Naive B cell (primary cell): ENCODE results near the gene RPL36. TPM values are rescaled to one million over a fixed set of nuclear protein-coding genes. Genes with fewer than 3 reads are reported as not detected.

Experiments
- ATAC-seq, 2 donors: fragments of 150-1000 bp; cut with Tn5 transposase; 2 replicates each; pipeline ENCODE4 v1.10.0; 2021; ENCODE audit warnings: low read depth in 2 of 2, mild to moderate bottlenecking in 2 of 2, moderate library complexity in 2 of 2
- DNase-seq: peaks from one replicate; pipeline ENCODE4 v3.0.0; 2022
- H3K27ac Mint-ChIP-seq, 6 donors: one replicate each; pipeline ENCODE4 v1.8.0; 2020 to 2022; ENCODE audit warnings: mild to moderate bottlenecking in 6 of 6, mixed read lengths in 6 of 6, moderate library complexity in 5 of 6, inconsistent platforms in 2 of 6
- H3K27me3 Mint-ChIP-seq, 3 donors: one replicate each; pipeline ENCODE4 v1.8.0; 2021 to 2022; ENCODE audit warnings: mixed read lengths in 3 of 3, mild to moderate bottlenecking in 1 of 3
- H3K36me3 Mint-ChIP-seq, 2 donors: one replicate each; pipeline ENCODE4 v1.8.0; 2020 to 2022; ENCODE audit warnings: mixed read lengths in 2 of 2, inconsistent platforms in 1 of 2, mild to moderate bottlenecking in 1 of 2
- H3K4me1 Mint-ChIP-seq, 3 donors: one replicate each; pipeline ENCODE4 v1.8.0; 2020 to 2022; ENCODE audit warnings: mixed read lengths in 3 of 3, inconsistent platforms in 1 of 3, mild to moderate bottlenecking in 1 of 3, moderate library complexity in 1 of 3
- H3K4me3 Mint-ChIP-seq, 8 donors: one replicate each; pipeline ENCODE4 v1.8.0; 2020 to 2022; ENCODE audit warnings: mild to moderate bottlenecking in 8 of 8, mixed read lengths in 8 of 8, moderate library complexity in 8 of 8, inconsistent platforms in 2 of 8
- H3K9me3 Mint-ChIP-seq, 7 donors: one replicate each; pipeline ENCODE4 v1.8.0; 2020 to 2022; ENCODE audit warnings: mixed read lengths in 7 of 7, mild to moderate bottlenecking in 5 of 7, inconsistent platforms in 2 of 7, moderate library complexity in 1 of 7
- polyA plus RNA-seq, 6 donors: library from polyadenylated mRNA; unstranded; fragments of 300-500 nt; fragmentation: Illumina TruSeq; gene quantifications; one replicate each; pipeline ENCODE4 v1.2.3, GENCODE V29; 2021; ENCODE audit warnings: low read depth in 6 of 6

The RPL36 gene
- polyA plus RNA-seq, 6 donors from 2014 or later, result 1,207 to 2,143 (median 1,738) TPM

- H3K4me1 Mint-ChIP-seq, result peaks cover 0 to 3% (median 0%) of the 10 kb centered on the region in 3 donors
- H3K9me3 Mint-ChIP-seq, result no peaks in the 10 kb centered on the region
- no peak for ATAC-seq
- H3K36me3 Mint-ChIP-seq, result peaks cover 10 to 21% of the 10 kb centered on the region in 2 donors
- H3K4me3 Mint-ChIP-seq, result no peak overlapping the region
- H3K27ac Mint-ChIP-seq, result no peak overlapping the region
- DNase-seq, result no peak
- no peaks in the 10 kb centered on the region for H3K27me3 Mint-ChIP-seq
Measured at GRCh38 chr19:5664515-5664914, 25.6 kb upstream of the RPL36 start.

- H3K4me3 Mint-ChIP-seq, result no peak overlapping the region
- no peak for DNase-seq
- H3K36me3 Mint-ChIP-seq, result peaks cover 10 to 21% of the 10 kb centered on the region in 2 donors
- H3K27me3 Mint-ChIP-seq, result no peaks in the 10 kb centered on the region
- H3K9me3 Mint-ChIP-seq, result no peaks in the 10 kb centered on the region
- peaks cover 0 to 3% (median 0%) of the 10 kb centered on the region in 3 donors for H3K4me1 Mint-ChIP-seq
- no peak for ATAC-seq
- H3K27ac Mint-ChIP-seq, result peak overlapping the region in 2 of 6 donors; percentile 59 to 60
Measured at GRCh38 chr19:5665781-5666513, 24.1 kb upstream of the RPL36 start.

DNA sequence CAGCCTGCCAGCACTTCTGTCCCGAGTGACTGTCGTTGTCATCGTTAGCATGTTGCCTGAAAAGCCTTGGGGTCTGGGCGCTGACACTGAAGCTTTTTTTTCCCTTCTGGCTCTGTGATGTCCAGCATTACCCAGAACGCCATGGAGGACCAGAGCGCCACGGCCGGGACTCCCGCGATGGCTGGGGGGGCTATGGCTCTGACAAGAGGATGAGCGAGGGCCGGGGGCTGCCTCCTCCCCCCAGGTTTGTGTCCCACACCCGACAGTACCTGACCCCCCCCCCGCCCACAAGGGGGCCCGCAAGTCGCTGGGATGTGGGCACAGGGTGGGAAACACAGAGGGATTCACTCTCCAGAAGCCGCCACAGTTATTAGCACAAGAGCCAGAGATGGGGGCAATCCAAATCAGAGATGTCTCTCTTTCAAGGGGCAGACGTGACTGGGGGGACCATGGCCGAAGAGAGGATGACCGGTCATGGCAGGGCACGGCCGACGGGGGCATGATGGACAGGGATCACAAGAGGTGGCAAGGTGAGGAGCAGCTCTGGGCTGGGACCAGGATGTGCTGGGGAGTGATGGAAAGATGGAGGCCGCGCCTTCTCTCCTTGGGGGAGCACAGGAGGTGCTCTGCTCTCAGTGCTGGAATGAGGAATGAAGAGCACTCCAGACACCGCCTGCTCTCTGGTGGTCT, 23.0 kb upstream of the RPL36 start:
- no peak for DNase-seq
- H3K4me3 Mint-ChIP-seq, result no peak overlapping the region
- H3K4me1 Mint-ChIP-seq, result peaks cover 0 to 4% (median 3%) of the 10 kb centered on the region in 3 donors
- H3K36me3 Mint-ChIP-seq, result peaks cover 10 to 21% of the 10 kb centered on the region in 2 donors
- no peak for ATAC-seq
- H3K27me3 Mint-ChIP-seq, result no peaks in the 10 kb centered on the region
- H3K9me3 Mint-ChIP-seq, result no peaks in the 10 kb centered on the region
- H3K27ac Mint-ChIP-seq, result peak overlapping the region in 2 of 6 donors; percentile 74 to 81

GRCh38 chr19:5667751-5668271, 22.3 kb upstream of the RPL36 start:
- Mint-ChIP-seq H3K36me3 (peaks cover 10 to 21% of the 10 kb centered on the region in 2 donors), H3K27ac (peak overlapping the region in 2 of 6 donors; percentile 74 to 81), H3K4me3 (peak overlapping the region in 2 of 8 donors; percentile 39 to 42), H3K4me1 (peaks cover 0 to 4% (median 3%) of the 10 kb centered on the region in 3 donors), H3K27me3 (no peaks in the 10 kb centered on the region), H3K9me3 (no peaks in the 10 kb centered on the region)
- DNase-seq (no peak), ATAC-seq (peak in 1 of 2 donors; percentile 7)

DNA sequence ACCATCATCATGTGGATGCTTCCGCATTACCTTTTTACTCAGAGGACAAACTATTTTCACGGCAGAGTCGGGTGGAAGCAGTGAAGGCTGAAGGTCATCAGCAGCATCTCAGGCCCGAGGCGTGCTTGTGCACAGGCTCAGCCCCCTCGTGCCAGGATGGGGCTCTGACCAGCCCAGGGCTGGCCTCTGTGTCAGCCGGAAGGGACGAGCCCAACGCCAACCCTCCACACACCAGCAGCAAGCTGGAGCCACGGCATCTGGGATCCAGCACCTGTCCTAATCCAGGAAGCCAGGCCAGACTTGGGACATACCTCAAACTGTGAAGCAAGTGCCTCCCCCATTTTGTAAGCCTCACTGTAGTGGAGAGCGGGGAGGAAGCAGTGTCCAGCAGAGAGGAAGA, 20.9 kb upstream of the RPL36 start:
- ATAC-seq, result peak in 1 of 2 donors; percentile 14
- H3K27me3 Mint-ChIP-seq, result no peaks in the 10 kb centered on the region
- no peak overlapping the region for H3K4me3 Mint-ChIP-seq
- DNase-seq, result no peak
- peak overlapping the region in 2 of 6 donors; percentile 5 to 70 for H3K27ac Mint-ChIP-seq
- H3K36me3 Mint-ChIP-seq, result peaks cover 10 to 28% of the 10 kb centered on the region in 2 donors
- peaks cover 0 to 5% (median 0%) of the 10 kb centered on the region in 7 donors for H3K9me3 Mint-ChIP-seq
- peaks cover 0 to 8% (median 4%) of the 10 kb centered on the region in 3 donors for H3K4me1 Mint-ChIP-seq

DNA sequence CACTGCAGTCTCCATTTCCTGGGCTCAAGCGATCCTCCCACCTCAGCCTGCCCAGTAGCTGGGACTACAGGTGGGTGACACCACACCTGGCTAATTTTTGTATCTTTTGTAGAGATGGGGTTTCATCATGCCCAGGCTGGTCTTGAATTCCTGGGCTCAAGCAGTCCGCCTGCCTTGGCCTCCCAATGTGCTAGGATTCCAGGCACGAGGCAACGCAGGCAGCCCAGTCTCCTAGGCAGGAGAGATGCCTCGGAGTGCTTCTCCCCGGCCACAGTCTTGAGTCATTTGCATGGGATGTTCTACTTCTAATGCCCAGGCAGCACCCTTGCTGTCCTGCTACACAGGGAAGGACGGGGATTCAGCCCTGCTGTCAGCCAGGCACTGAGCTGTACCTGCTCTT, 18.5 kb upstream of the RPL36 start:
- ATAC-seq, result no peak
- Mint-ChIP-seq H3K4me1 (peaks cover 0 to 13% (median 4%) of the 10 kb centered on the region in 3 donors), H3K27ac (no peak overlapping the region), H3K4me3 (no peak overlapping the region), H3K9me3 (peaks cover 0 to 5% (median 0%) of the 10 kb centered on the region in 7 donors), H3K36me3 (peaks cover 6 to 18% of the 10 kb centered on the region in 2 donors), H3K27me3 (no peaks in the 10 kb centered on the region)
- DNase-seq, result no peak

GRCh38 chr19:5672708-5673459, 17.2 kb upstream of the RPL36 start:
- no peak overlapping the region for H3K4me3 Mint-ChIP-seq
- H3K4me1 Mint-ChIP-seq, result peaks cover 0 to 10% (median 4%) of the 10 kb centered on the region in 3 donors
- no peaks in the 10 kb centered on the region for H3K27me3 Mint-ChIP-seq
- ATAC-seq (no peak), DNase-seq (no peak)
- H3K27ac Mint-ChIP-seq, result peak overlapping the region in 2 of 6 donors; percentile 39 to 49
- peaks cover 0 to 8% of the 10 kb centered on the region in 2 donors for H3K36me3 Mint-ChIP-seq
- peaks cover 0 to 5% (median 0%) of the 10 kb centered on the region in 7 donors for H3K9me3 Mint-ChIP-seq

DNA sequence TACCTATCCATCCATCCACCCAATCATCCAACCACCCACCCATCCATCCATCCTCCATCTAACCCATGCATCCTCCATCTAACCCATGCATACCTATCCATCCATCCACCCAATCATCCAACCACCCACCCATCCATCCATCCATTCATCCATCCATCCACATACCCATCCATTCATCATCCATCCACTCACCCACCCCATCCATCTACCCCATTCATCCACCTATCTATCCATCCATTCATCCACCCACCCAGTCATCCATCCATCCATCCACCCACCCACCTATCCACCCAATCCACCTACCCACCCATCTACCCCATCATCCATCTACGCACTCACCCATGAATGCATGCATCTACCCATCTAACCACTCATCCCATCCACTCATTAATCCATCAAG, 16.3 kb upstream of the RPL36 start:
- peak overlapping the region in 1 of 8 donors; percentile 73 for H3K4me3 Mint-ChIP-seq
- peak overlapping the region in 1 of 6 donors; percentile 69 for H3K27ac Mint-ChIP-seq
- peaks cover 0 to 8% of the 10 kb centered on the region in 2 donors for H3K36me3 Mint-ChIP-seq
- no peaks in the 10 kb centered on the region for H3K27me3 Mint-ChIP-seq
- ATAC-seq (no peak), DNase-seq (no peak)
- peaks cover 0 to 5% (median 0%) of the 10 kb centered on the region in 7 donors for H3K9me3 Mint-ChIP-seq
- H3K4me1 Mint-ChIP-seq, result peaks cover 0 to 10% (median 5%) of the 10 kb centered on the region in 3 donors

DNA sequence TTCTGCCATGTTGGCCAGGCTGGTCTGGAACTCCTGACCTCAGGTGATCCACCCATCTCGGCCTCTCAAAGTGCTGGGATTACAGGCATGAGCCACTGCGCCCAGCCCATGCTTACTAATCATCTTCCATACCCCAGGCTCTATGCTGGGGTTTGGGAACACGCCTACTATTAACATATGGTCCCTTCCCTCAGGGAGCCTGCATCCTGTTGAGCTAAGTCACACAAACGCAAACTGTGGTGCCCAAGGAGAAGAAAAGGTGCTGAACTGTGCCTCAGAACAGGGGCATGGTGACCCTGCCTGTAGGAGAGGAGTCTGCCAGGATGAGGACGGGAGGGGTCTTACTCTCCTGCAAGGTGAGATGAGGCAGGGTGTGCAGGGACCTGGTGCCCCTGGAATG, 15.4 kb upstream of the RPL36 start:
- no peak for ATAC-seq
- H3K27ac Mint-ChIP-seq, result peak overlapping the region in 2 of 6 donors; percentile 15 to 39

DNA sequence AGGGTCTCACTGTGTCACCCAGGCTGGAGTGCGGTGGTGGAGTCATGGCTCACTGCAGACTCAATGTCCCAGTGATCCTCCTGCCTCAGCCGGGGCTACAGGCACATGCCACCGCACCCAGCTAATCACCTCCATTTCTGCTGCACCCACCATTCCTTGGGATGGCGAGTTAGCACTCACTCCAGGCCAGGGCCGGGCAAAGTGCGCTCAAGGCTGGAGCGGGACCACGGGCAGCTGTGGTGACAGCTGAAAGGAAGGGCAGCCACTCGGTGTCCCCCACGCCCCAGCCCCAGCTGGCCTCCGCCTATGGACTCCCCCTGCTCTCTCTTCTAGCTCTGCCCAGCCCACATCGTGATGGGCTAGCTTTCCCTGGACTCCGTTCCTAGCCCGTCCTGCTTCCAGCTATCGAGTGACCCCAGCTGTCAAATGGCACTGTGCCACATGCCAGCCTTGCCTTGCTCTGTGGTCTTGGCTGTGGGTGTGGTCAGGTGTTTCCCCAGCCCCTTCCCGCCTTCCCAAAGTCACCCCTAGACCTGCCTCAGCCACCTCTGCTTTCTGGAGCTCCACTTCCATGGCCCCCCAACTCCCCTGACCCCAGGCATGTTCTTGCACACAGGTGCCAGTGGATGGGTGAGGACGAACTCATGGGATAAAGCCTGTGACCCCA, 13.9 kb upstream of the RPL36 start:
- peaks cover 0 to 5% (median 0%) of the 10 kb centered on the region in 7 donors for H3K9me3 Mint-ChIP-seq
- no peak for DNase-seq
- no peak overlapping the region for H3K4me3 Mint-ChIP-seq

More for the DNA sequence above, 15.4 kb upstream of the RPL36 start:
- Mint-ChIP-seq H3K36me3 (peaks cover 0 to 8% of the 10 kb centered on the region in 2 donors), H3K27me3 (no peaks in the 10 kb centered on the region), H3K4me3 (no peak overlapping the region), H3K4me1 (peaks cover 6 to 15% (median 14%) of the 10 kb centered on the region in 3 donors), H3K9me3 (peaks cover 0 to 5% (median 0%) of the 10 kb centered on the region in 7 donors)
- DNase-seq, result no peak

DNA sequence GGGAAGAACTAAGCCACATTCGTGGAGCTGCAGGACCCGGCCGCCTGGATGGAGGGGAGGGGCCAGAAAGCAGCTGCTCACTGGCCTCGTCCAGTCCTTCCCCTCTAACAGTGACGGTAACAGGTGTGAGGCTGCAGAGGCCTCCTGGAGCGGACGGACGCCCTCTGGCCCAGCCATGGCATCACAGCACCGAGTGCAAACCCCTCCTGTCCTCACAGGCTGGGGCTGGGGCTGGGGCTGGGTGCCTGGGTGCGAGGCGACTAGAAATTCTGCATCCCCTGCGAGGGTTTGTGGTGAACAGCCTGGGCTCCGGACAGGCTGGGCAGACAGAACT, 13.4 kb upstream of the RPL36 start:
- H3K4me3 Mint-ChIP-seq, result no peak overlapping the region
- ATAC-seq, result no peak
- no peak overlapping the region for H3K27ac Mint-ChIP-seq

More for the DNA sequence above, 13.9 kb upstream of the RPL36 start:
- Mint-ChIP-seq H3K4me1 (peaks cover 13 to 21% (median 20%) of the 10 kb centered on the region in 3 donors), H3K27me3 (no peaks in the 10 kb centered on the region), H3K27ac (peak overlapping the region in 2 of 6 donors; percentile 47 to 73), H3K36me3 (peaks cover 0 to 8% of the 10 kb centered on the region in 2 donors)
- ATAC-seq, result no peak

DNA sequence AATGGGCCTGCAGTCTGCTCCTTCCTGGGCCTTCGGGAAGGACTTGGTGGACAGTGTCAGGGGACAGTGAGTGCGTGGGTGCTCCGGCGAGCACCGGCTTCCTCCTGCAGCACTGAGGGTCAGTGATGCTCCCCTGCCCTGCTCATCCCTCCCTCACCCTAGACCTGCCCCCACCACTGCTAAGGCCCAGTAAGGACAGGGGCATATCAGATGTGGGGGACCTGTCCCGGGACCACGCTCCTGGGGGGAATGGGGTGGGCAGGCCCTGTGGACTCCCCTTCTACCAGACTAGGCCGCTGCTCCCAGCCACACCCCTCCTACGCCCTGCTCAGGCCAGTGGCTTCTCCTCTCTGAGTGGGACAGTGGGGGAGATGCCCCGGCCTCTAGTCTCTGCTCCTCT, 13.0 kb upstream of the RPL36 start:
- peaks cover 0 to 8% of the 10 kb centered on the region in 2 donors for H3K36me3 Mint-ChIP-seq
- no peak for ATAC-seq
- DNase-seq, result no peak
- peaks cover 0 to 10% (median 0%) of the 10 kb centered on the region in 7 donors for H3K9me3 Mint-ChIP-seq
- peaks cover 19 to 29% (median 29%) of the 10 kb centered on the region in 3 donors for H3K4me1 Mint-ChIP-seq
- H3K27me3 Mint-ChIP-seq, result no peaks in the 10 kb centered on the region
- no peak overlapping the region for H3K4me3 Mint-ChIP-seq
- no peak overlapping the region for H3K27ac Mint-ChIP-seq

More for the DNA sequence above, 13.4 kb upstream of the RPL36 start:
- H3K36me3 Mint-ChIP-seq, result peaks cover 0 to 8% of the 10 kb centered on the region in 2 donors
- peaks cover 0 to 9% (median 0%) of the 10 kb centered on the region in 7 donors for H3K9me3 Mint-ChIP-seq
- DNase-seq, result no peak
- peaks cover 18 to 25% (median 25%) of the 10 kb centered on the region in 3 donors for H3K4me1 Mint-ChIP-seq
- no peaks in the 10 kb centered on the region for H3K27me3 Mint-ChIP-seq
